GM19043 (cell line): ENCODE results near the gene ABCA13.

Source experiments
- ATAC-seq: cut with Tn5 transposase; IDR thresholded peaks from one replicate; pipeline ENCODE4 v1.9.1; 2021; ENCODE audit warnings: low read depth; ENCODE audit not compliant: unreplicated experiment

ABCA13 gene

DNA sequence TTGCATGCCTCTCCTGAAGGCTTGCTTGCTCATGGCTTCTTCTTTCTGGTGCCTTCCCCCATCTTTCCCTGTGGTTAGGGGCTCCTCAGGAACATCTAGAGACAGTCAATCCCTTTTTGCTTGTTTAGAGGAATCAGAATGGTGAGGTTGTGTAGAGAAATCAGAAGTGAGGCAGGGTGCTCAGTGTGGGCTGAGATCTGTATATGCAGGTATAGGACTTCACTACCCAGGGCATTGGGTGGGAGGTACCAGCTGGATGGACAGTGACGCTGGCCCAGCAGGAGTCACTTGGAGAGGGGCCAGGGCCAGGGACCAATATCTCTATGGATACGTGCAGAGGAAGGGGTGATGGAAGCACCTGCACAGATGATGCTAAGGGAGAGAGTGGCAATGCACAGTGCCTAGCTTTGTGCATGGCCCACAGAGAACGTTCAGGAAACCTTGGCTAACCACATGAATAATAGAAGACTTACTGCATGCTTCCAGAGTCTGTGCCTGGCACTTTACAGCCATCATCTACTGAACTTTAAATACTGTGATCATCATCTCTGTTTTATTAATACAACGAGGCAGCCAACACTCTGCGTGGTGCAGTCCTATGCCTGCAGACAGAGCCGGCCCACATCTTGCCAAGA is 255.2 kb downstream of the ABCA13 start:
- no peak for ATAC-seq

DNA sequence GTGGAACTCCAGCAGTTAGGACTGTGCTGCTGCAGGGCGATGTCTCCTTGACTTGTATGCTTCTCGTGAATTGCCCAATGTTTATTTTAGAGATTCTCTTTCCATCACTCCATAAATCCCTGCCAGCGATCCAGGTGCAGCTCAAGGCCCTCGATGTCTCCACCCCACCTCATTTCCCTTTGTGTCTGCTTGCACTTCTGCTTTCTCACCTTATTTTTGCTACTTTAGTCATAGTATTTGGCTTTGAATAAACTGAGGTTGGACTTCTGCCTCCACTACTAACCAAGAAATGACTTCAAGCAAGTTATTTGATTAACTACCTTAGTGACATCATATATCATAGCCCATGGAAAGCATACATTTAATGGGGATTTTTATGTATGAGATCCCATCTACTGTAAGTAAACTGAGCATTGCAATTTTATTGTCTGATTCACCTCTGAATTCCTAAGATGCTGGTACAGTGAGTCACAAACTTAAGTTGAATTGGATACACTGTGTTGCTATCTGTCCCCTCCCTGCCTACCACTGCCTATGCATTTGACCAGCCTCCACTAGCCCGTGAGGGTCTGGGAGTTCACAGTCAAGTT is 255.8 kb downstream of the ABCA13 start:
- ATAC-seq = no peak

DNA sequence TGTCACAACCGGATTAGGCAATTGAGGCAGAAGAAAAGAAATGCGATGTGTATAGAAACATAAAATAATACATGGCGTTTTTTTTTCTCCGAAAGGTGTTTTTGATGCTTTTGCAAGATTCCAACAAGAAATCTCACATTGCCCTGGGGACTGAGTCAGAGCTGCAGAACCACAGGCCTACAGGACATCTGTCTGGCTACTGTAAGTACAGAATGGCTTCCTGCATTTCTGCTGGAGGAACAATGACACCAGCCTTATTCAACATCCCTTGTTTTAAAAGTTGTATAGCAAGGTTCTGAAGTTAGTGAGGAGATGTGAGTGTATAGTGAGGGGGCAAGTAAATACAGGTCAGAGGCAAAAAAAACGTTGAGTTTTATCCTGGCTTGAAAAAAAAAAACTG is 256.4 kb downstream of the ABCA13 start:
- ATAC-seq = no peak

DNA sequence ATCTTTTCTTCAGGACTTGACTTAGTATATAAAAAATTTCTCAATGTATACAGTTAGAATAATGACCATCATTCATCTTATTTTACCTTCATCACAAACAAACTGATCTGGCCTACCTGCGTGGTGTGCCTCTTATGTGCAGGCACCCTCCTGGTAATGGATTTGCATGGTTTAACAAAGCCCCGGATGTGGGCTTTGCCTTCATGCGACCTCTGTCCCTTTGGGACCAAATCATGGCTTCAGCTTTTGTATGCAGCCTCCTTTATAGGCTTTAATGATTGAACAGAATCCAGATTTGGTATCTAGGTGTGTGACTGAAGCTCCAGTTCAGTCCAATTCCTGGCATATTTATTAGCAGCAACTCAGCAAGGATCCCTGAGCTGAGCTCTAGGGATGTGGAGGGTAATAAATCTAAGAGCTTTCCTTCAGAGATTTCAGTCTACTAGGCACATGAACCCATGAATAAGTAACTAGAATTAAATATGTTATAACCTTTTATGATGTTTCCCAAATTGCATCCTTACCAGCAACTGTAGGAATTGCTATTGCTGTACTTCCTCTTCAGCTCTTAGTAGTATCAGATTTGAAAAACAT is 256.9 kb downstream of the ABCA13 start:
- ATAC-seq = no peak

DNA sequence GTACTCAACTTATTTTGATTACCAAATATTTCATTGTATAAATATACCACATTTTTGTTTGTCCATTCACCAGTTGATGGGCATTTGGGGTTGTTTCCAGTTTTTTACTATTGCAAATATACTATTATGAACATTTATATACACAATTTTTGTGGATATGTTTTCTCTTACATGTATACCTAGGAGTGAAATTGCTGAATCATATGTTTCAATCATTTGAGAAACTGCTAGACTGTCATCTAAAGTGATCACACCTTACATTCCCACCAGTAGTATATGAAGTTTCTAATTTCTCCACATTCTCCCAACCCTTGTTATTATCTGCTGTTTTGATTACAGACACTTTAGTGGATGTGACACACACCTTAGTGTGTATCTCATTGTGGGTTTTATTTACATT is 257.9 kb downstream of the ABCA13 start:
- no peak for ATAC-seq

DNA sequence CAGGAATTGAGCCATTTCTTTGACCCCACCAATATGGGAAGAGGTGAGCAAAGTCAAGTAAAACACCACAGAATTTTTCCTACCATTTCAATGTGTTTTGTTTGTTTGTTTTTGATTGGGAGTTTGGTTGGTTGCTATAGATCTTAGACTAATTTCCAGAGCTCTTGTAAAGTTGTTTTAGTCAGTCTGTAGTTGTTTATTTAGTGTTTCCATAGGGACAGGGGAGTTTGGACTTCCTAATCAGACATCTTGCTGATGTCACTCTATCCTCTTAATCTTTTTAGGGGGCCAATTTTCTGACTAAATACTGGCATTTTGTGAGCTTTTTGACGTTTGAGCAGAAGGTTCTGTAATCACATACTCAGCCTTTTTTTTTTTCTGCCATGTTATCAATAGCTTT is 266.9 kb downstream of the ABCA13 start:
- ATAC-seq = no peak

DNA sequence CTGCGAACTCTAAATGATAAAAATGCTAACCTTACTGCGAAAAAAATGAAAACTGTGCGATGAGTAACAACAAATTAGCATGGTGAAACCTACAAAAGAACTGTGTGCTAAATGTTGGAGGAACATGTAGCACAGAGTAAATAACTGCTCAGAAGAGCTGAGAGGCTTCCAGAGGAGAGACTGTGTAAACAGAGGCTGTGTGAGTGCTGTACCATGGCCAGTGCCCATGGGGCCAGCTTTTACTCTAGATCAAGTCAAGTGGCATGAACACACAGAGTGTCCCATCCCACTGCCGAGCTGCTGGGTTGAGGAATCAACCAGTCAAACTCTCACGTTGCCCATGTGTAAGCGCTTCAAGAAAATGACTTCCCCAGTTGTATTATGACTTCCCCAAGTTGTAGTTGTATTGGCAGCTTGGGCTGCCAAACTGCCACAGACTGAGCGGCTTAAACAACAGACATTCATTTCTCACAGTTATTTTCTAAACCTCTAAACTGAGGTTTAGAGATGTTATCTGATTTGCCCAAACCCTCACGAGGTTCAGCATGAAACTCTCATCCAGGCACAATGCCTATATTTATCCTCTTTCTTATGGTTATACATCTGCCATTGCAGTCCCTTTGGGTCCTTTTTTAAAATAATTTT is 270.7 kb downstream of the ABCA13 start:
- ATAC-seq = no peak

DNA sequence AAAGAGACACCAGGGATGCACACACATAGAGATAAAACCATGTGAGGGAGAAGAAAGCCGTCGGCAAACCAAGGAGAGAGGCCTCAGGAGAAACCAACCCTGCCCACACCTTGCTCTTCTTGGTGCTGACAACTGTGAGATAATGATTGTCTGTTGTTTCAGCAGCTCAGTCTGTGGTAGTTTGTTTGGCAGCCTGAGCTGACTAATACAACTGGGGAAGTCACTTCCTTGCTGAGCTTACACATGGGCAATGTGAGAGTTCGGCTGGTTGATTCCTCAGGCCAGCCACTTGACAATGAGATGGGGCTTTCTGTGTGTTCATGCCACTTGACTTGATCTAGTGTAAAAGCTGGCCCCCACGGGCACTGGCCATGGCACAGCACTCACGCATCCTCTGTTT is 271.8 kb downstream of the ABCA13 start:
- ATAC-seq = no peak

DNA sequence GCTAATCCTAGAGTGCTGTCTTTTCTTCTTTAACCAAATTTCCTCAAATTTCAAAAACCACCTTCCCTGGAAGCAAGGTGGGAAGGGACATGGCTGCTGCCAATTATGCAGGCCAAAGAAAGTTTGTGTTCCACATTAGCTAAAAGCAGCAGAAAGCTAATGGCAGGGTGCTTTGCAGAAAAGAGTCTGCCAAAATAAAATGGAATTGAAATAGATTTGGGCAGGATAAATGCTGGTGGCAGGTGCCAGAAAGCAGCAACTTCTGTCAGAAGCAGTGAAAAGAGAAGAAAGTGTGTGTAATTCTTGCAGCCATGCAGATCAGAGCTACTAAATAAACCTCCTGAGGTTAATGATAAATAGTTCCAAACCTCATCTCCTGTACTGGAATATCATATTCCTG is 275.5 kb downstream of the ABCA13 start:
- ATAC-seq = no peak

DNA sequence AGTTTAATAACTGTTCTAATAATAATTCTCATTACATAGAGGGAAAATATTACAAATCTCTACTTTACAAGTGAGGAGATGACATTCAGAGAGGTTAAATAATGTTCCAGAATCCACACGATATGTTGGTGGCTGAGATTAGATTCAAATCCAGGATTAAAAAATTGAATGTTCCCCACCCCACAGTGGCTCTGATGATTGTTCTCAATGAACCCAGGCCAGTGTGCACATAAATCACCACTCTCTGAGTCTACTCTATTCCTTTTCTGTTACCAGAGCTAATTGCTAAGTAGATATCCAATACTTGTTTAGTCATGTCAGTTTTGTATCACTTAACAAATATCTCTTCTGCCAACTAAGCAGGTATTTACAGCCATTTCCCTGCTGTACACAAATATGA is 281.0 kb downstream of the ABCA13 start:
- no peak for ATAC-seq

DNA sequence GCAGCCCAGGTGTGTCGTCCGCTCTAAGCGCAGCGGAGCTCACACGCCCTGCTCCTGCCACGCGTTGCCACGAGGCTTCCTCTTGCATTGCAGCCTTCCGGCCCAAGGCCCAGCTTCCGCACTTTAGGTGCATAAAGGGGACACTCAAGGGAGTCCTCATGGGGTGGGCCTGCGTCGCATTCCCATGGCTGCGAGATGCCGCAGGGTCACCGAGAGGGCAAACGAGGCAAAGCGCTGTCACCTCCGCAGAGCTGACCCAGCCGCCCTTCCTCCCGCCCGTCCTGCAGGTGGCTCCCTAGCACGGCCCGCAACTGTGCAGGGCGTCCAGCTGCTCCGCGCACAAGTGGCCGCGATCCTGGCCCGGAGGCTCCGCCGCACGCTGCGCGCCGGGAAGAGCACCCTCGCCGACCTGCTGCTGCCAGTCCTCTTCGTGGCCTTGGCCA is 283.5 kb downstream of the ABCA13 start:
- no peak for ATAC-seq

DNA sequence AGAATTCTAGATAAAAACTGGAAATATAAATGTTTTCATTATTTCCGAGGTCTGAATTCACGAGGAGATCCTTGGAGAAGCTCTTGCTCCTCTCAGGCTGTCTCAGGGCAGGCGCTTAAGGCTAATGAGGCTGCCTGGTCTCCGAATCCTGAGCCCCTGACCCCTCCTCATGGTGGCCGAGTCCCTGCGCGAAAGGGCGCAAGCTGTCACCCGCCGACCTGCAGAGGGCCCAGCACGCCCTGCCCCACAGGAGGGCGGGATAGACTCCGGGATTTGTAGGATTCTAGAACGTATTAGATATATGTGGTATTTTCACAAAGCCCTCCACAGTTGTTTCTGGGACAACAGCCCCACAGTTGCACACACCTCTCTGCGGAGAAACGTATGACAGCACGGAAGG is 284.1 kb downstream of the ABCA13 start:
- no peak for ATAC-seq

DNA sequence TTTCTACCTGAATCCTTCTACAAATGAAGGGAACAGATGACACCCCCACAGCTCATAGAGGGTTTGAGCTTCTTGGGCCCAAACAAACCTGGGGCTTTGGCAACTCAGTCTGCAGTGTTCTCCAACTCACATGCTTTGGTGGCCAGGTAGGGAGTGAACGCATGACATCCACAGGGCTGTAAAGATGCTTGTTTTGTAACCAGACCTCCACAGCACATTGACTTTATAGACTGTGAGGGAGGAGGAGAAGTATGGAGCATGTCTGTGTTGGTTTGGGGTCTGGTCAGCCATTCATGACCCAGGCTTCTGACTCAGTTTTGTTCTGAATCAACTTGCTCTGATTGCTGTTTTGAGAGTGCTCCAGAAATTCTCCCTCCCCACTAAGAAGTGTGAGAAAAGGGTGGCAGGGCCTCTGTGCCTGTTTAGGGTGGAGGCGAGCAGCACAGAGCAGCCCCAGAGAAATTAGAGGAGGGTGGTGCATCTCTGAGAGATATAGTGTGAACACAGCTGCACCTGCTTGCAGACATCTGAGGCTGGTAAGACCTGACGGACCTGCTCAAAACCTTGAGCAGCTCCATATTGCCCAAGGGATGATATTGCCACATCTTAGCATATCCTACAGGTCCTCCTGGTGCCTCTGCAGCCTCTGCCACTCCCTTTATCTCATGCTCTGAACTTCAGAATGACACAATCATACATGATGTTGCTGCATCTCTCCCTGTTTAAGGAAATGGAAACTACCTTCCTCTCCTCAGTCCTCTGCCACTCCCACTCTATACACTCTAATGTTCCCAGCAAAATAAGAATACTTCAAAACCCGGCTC is 287.7 kb downstream of the ABCA13 start:
- no peak for ATAC-seq

DNA sequence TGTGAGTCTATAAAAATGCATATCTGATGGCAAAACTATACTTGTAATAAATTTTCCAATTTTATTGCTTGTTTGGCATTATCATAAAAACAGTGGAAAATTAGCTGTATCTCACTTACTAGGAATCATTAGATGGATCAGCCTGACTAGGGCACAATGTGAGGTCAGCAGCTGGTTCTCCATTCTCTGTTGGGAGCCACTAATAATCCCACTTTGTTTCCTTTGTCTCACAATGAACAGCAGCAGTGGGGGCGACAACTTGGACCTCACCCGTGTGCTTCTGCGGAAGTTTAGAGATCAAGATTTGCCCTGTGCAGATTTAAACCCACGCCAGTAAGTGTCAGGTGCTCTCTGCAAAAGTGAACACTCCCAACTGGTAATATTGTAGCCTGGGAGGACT is 295.5 kb downstream of the ABCA13 start:
- no peak for ATAC-seq

DNA sequence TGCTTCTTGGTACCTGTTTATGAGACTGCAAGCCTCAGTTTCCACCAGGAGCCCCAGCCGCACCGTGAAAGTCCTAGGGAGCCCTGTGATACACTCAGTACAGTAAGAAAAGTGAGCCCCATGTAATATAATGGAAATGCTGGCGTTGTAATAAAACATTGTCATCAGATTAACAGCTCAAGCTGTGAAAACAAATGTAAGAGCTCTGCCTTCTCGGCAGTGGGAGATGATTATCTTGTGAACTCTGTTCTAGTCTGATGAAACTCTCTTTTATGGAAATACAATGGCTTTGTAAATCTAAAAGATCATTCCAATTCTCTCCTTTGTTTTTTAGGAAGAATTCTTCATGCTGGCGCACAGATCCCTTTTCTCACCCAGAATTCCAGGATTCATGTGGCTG is 299.9 kb downstream of the ABCA13 start:
- ATAC-seq = no peak

DNA sequence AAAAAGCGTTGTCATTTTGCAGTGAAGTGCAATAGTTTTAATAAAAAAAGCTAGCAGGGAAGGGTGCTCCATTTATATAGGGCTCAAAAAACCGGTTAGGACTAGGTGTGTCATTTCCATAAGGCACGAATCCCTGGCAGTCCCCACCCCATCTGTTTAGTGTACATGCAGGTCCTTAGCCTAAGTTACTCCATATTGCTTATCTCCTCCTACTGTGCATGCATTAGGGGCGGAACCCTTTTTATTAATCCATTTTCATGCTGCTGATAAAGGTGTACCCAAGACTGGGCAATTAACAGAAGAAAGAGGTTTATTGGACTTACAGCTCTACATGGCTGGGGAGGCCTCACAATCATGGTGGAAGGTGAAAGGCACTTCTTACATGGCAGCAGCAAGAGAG is 301.4 kb downstream of the ABCA13 start:
- ATAC-seq = no peak

DNA sequence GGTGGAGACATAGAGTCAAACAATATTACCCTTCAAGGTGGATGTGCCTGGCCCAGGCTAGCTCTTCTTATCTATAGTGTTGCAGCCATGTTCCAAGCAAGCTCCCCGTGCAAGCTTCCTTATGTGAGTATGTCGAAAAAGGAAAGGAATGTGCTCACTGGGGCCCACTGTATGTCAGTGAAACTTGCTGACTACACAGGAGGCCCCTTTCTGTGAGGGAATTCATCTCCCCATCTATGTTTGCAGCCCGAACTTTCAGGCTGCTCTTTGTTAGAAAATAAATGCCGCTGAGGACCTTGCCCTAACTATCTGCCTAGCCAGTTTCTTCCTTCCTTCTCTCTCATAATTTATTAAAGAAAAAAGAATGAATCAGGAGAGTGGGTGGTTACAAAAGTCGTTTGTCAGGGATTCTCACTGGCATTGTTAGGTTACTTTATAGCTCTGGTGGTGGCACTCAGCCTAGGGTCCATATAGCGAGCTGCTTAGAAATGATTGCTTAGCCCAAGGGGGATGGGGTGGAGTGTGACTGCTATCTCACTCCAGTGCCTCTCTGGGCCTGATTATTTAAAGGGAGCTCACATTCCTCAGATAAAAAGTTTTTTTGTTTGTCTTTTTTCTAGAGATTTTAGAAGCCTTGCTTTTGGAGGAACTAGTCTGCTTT is 302.1 kb downstream of the ABCA13 start:
- no peak for ATAC-seq

DNA sequence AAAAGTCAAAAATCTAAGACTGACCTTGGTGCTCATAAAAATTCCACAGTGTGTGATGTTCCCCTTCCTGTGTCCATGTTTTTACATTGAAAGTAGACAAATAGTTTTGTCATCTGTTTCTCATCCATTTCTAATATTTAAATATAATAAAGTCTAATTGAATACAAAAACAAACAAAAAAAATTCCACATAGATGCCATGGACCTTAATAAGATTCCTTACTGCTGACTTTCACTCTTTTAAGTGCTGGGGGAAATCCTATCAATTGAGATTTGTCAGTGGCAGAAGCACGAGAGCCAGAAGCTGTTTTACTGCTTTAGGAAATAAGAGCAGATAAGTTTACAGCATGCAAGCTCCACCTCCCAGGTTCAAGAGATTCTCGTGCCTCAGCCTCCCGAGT is 310.0 kb downstream of the ABCA13 start:
- no peak for ATAC-seq

DNA sequence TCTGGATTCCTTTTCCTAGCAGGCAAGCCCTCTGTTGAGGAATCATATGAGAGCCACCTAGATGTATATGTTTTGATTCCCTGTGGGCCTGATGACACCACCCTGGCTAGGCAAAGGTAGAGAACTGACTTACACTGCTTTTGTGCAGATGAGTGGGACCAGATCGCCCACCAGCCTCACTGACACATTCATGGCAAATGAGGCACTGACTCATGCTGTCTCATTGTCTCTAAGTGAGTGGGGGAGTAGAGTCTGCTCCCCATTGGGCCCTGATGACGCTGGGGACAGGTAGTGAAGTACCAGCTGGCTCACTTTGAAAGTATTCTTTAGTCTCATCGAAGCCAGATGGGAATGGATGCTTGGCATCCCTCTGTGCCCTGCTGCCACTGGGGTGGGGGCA is 326.3 kb downstream of the ABCA13 start:
- no peak for ATAC-seq

DNA sequence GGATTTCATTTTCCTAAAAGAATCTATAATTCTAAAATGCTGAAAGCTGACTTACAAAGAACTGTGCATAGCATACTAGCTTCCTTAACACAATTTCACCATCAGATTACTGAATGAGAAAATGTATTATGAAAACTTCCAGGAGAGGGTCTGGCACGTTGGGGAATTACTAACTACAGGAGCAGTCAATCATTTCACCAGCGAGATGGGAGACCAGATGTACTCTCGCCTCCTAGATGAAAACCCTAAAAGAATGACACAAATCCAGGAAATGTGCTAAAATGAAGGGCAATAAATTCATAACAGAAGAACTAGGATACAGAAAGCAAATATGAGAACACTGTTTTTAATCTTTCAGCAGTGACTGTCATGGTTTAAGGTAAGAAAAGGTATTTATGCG is 330.8 kb downstream of the ABCA13 start:
- no peak for ATAC-seq

DNA sequence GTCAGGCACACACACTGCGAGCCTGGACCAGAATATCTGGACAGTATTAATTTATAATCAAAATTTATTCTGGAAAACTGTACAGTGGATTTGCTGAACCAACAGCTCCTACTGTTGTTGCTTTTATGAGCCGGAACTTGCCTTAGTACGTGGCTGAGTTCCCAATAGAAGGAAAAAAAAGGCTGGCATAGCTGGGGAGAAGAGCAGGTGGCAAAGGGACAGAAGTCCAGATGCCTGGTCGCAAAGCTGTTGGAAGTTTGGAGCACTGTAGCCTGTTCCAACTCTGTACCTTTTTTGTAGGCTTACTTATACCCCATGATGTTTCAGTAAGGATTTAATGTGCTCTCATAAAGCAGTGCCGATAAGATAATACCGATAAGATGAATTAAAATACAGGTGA is 333.8 kb downstream of the ABCA13 start:
- ATAC-seq = no peak
